ENCODE data around the gene BAIAP2L2. TPM values are rescaled to one million over a fixed set of nuclear protein-coding genes. Genes with fewer than 3 reads are reported as not detected.

The BAIAP2L2 gene
- total and polyA plus RNA-seq, 2 experiments from 2014 or later, result 3.9 to 5.6 TPM

DNA sequence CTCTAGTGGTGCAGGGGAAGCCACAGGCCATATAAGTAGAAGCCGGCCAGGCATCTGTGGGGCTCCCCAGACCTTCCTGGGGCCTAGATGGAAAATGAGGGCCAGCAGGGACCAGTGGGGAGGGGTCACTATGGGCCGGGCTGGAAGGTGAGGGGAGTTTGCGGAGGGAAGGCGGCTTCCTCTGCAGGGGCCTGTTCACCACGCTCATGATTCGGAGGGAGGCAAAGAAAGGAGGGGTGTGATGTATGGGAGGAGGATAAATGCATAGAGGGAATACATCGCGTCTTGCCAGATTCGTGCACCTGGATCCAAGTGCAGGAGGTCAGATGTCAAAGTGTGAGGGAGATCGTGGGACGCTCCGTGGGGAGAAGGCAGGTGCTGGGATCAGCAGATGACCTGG lies 33.4 kb downstream of the BAIAP2L2 start:
- TF ChIP-seq EZH2phosphoT487 (IDR thresholded peaks at IDR 0.05; ENCODE audit: unreplicated experiment) (no peak), STAT1 (IDR thresholded peaks at IDR 0.05; ENCODE audit: unreplicated experiment) (no peak), CREB1 (CRISPR knock-in tag; IDR thresholded peaks at IDR 0.05; ENCODE audit: low read depth) (no peak), EZH2 (IDR thresholded peaks at IDR 0.05; ENCODE audit: low read depth, unreplicated experiment) (no peak), JUNB (IDR thresholded peaks at IDR 0.05; ENCODE audit: unreplicated experiment) (no peak), NANOG (IDR thresholded peaks at IDR 0.05; ENCODE audit: borderline replicate concordance) (no peak), POLR2AphosphoS5 (IDR thresholded peaks at IDR 0.05; ENCODE audit: low read depth) (no peak), ZNF331 (CRISPR knock-in tag; IDR thresholded peaks at IDR 0.05; ENCODE audit: low read depth) (no peak)
- TF ChIP-seq, protein P1, sequence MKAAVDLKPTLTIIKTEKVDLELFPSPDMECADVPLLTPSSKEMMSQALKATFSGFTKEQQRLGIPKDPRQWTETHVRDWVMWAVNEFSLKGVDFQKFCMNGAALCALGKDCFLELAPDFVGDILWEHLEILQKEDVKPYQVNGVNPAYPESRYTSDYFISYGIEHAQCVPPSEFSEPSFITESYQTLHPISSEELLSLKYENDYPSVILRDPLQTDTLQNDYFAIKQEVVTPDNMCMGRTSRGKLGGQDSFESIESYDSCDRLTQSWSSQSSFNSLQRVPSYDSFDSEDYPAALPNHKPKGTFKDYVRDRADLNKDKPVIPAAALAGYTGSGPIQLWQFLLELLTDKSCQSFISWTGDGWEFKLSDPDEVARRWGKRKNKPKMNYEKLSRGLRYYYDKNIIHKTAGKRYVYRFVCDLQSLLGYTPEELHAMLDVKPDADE (IDR thresholded peaks at IDR 0.05), result no peak
- TF ChIP-seq, protein P2, sequence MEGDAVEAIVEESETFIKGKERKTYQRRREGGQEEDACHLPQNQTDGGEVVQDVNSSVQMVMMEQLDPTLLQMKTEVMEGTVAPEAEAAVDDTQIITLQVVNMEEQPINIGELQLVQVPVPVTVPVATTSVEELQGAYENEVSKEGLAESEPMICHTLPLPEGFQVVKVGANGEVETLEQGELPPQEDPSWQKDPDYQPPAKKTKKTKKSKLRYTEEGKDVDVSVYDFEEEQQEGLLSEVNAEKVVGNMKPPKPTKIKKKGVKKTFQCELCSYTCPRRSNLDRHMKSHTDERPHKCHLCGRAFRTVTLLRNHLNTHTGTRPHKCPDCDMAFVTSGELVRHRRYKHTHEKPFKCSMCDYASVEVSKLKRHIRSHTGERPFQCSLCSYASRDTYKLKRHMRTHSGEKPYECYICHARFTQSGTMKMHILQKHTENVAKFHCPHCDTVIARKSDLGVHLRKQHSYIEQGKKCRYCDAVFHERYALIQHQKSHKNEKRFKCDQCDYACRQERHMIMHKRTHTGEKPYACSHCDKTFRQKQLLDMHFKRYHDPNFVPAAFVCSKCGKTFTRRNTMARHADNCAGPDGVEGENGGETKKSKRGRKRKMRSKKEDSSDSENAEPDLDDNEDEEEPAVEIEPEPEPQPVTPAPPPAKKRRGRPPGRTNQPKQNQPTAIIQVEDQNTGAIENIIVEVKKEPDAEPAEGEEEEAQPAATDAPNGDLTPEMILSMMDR (conservative IDR thresholded peaks at IDR 0.05; ENCODE audit: low read depth in 2 of 2), result no peak
- H3K4me3 ChIP-seq, result no peak overlapping the region
- no peaks in the 10 kb centered on the region for H3K9me2 ChIP-seq (ENCODE audit: insufficient read depth)
- H2AFZ ChIP-seq, result no peak overlapping the region
- DNase-seq (ENCODE audit: low spot score) (no peak), ATAC-seq (no peak)
- H4K20me1 ChIP-seq (replicated peaks; ENCODE audit: insufficient read depth), result no peaks in the 10 kb centered on the region; the same call in 1 of the 2 replicates
- peaks cover 29% of the 10 kb centered on the region for H3K27me3 ChIP-seq (ENCODE audit: insufficient read depth)
- H3K4me2 ChIP-seq, result no peak overlapping the region
- H3K36me3 ChIP-seq (ENCODE audit: insufficient read depth), result no peaks in the 10 kb centered on the region
- Mint-ChIP-seq H3K9me3 (no peaks in the 10 kb centered on the region), H3K27ac (no peak overlapping the region), H3K4me1 (peaks cover 5% of the 10 kb centered on the region; the same call in 2 of the 3 replicates), H3K36me3 (ENCODE audit: low read depth) (peaks cover 18% of the 10 kb centered on the region; the same call in 2 of the 3 replicates), H3K4me3 (no peak overlapping the region), H3K27me3 (ENCODE audit: insufficient read depth, low read depth, poor library complexity) (peaks cover 35% of the 10 kb centered on the region)
- H3F3A ChIP-seq (replicated peaks; ENCODE audit: low read depth), result no peaks in the 10 kb centered on the region
- peaks cover 8% of the 10 kb centered on the region; the same call in 1 of the 2 replicates for H3K4me1 ChIP-seq (ENCODE audit: insufficient read depth)
- no peak overlapping the region for H3K27ac ChIP-seq (ENCODE audit: low read depth)
- H3K79me2 ChIP-seq (replicated peaks; ENCODE audit: insufficient read depth), result no peaks in the 10 kb centered on the region

DNA sequence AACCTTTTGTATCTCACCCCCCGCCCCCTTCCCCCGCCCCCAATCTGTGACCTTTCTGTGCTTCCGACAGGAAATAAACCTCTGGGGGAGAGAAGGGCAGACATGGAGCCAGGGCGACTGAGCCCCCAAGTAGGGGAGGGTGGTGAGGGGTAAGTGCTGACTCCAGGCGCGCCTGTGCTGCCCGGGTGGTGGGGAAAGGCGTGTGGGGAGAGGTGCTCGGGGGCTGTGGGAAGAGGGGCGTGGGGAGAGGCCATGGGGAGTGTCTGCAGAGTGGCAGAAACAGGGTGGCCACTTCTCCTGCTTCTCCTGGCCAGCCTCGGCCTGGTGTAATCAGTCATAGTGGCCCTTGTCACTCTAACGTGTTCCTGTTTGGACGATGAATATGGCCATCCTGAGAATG lies 34.5 kb downstream of the BAIAP2L2 start:
- no peaks in the 10 kb centered on the region for H3K79me2 ChIP-seq (replicated peaks; ENCODE audit: insufficient read depth)
- Mint-ChIP-seq H3K27ac (no peak overlapping the region), H3K27me3 (ENCODE audit: insufficient read depth, low read depth, poor library complexity) (peaks cover 28% of the 10 kb centered on the region), H3K4me3 (no peak overlapping the region), H3K36me3 (ENCODE audit: low read depth) (peaks cover 20% of the 10 kb centered on the region; the same call in 2 of the 3 replicates), H3K4me1 (peaks cover 5% of the 10 kb centered on the region; the same call in 2 of the 3 replicates), H3K9me3 (no peaks in the 10 kb centered on the region)
- peaks cover 20% of the 10 kb centered on the region for H3K27me3 ChIP-seq (ENCODE audit: insufficient read depth)
- no peaks in the 10 kb centered on the region for H3F3A ChIP-seq (replicated peaks; ENCODE audit: low read depth)
- no peaks in the 10 kb centered on the region; the same call in 1 of the 2 replicates for H4K20me1 ChIP-seq (replicated peaks; ENCODE audit: insufficient read depth)
- no peak overlapping the region for H3K4me2 ChIP-seq
- no peaks in the 10 kb centered on the region for H3K36me3 ChIP-seq (ENCODE audit: insufficient read depth)
- ATAC-seq, result no peak
- H3K27ac ChIP-seq (ENCODE audit: low read depth), result no peak overlapping the region
- H3K4me3 ChIP-seq, result no peak overlapping the region
- H2AFZ ChIP-seq, result no peak overlapping the region
- 0 out of 2 replicates have a peak, but pooled peaks cover 3% of the 10 kb centered on the region for H3K4me1 ChIP-seq (ENCODE audit: insufficient read depth)
- H3K9me2 ChIP-seq (ENCODE audit: insufficient read depth), result no peaks in the 10 kb centered on the region
- DNase-seq (ENCODE audit: low spot score), result no peak
- TF ChIP-seq, protein P3, sequence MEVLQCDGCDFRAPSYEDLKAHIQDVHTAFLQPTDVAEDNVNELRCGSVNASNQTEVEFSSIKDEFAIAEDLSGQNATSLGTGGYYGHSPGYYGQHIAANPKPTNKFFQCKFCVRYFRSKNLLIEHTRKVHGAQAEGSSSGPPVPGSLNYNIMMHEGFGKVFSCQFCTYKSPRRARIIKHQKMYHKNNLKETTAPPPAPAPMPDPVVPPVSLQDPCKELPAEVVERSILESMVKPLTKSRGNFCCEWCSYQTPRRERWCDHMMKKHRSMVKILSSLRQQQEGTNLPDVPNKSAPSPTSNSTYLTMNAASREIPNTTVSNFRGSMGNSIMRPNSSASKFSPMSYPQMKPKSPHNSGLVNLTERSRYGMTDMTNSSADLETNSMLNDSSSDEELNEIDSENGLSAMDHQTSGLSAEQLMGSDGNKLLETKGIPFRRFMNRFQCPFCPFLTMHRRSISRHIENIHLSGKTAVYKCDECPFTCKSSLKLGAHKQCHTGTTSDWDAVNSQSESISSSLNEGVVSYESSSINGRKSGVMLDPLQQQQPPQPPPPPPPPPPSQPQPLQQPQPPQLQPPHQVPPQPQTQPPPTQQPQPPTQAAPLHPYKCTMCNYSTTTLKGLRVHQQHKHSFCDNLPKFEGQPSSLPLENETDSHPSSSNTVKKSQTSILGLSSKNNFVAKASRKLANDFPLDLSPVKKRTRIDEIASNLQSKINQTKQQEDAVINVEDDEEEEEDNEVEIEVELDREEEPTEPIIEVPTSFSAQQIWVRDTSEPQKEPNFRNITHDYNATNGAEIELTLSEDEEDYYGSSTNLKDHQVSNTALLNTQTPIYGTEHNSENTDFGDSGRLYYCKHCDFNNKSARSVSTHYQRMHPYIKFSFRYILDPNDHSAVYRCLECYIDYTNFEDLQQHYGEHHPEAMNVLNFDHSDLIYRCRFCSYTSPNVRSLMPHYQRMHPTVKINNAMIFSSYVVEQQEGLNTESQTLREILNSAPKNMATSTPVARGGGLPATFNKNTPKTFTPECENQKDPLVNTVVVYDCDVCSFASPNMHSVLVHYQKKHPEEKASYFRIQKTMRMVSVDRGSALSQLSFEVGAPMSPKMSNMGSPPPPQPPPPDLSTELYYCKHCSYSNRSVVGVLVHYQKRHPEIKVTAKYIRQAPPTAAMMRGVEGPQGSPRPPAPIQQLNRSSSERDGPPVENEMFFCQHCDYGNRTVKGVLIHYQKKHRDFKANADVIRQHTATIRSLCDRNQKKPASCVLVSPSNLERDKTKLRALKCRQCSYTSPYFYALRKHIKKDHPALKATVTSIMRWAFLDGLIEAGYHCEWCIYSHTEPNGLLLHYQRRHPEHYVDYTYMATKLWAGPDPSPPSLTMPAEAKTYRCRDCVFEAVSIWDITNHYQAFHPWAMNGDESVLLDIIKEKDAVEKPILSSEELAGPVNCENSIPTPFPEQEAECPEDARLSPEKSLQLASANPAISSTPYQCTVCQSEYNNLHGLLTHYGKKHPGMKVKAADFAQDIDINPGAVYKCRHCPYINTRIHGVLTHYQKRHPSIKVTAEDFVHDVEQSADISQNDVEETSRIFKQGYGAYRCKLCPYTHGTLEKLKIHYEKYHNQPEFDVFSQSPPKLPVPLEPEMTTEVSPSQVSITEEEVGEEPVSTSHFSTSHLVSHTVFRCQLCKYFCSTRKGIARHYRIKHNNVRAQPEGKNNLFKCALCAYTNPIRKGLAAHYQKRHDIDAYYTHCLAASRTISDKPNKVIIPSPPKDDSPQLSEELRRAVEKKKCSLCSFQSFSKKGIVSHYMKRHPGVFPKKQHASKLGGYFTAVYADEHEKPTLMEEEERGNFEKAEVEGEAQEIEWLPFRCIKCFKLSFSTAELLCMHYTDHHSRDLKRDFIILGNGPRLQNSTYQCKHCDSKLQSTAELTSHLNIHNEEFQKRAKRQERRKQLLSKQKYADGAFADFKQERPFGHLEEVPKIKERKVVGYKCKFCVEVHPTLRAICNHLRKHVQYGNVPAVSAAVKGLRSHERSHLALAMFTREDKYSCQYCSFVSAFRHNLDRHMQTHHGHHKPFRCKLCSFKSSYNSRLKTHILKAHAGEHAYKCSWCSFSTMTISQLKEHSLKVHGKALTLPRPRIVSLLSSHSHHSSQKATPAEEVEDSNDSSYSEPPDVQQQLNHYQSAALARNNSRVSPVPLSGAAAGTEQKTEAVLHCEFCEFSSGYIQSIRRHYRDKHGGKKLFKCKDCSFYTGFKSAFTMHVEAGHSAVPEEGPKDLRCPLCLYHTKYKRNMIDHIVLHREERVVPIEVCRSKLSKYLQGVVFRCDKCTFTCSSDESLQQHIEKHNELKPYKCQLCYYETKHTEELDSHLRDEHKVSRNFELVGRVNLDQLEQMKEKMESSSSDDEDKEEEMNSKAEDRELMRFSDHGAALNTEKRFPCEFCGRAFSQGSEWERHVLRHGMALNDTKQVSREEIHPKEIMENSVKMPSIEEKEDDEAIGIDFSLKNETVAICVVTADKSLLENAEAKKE (CRISPR knock-in tag; IDR thresholded peaks at IDR 0.05), result no peak
- TF ChIP-seq ZNF114 (CRISPR knock-in tag; IDR thresholded peaks at IDR 0.05), result no peak
